ENCODE results near the gene CHST12. TPM values are rescaled to one million over a fixed set of nuclear protein-coding genes. Genes with fewer than 3 reads are reported as not detected.
"Not testable (repeated sequence)": the region's sequence is repeated elsewhere in the genome, so short reads cannot be mapped to it uniquely, and the experiment has no call there.

Gene CHST12
- total RNA-seq, 1 experiment from 2014 or later: 17.3 TPM

GRCh38 chr7:2460641-2461040, 57.2 kb downstream of the CHST12 start:
- no peak for DNase-seq (ENCODE audit: low spot score)

GRCh38 chr7:2461268-2462026, 58.0 kb downstream of the CHST12 start:
- no peak for DNase-seq (ENCODE audit: low spot score)

- no peak for DNase-seq (ENCODE audit: low spot score)
These were observed 59.3 kb downstream of the CHST12 start for GRCh38 chr7:2462731-2463130.

- no peak for DNase-seq (ENCODE audit: low spot score)
These were observed 62.5 kb downstream of the CHST12 start for GRCh38 chr7:2465928-2466327.

- no peak for DNase-seq (ENCODE audit: low spot score)
These were observed 63.3 kb downstream of the CHST12 start for GRCh38 chr7:2466675-2467074.

- DNase-seq (ENCODE audit: low spot score): no peak
These were observed 64.8 kb downstream of the CHST12 start for GRCh38 chr7:2468227-2468626.

GRCh38 chr7:2469460-2470203, 66.2 kb downstream of the CHST12 start:
- DNase-seq (ENCODE audit: low spot score): not testable (repeated sequence)

GRCh38 chr7:2470204-2471021, 67.0 kb downstream of the CHST12 start:
- no peak for DNase-seq (ENCODE audit: low spot score)

- DNase-seq (ENCODE audit: low spot score): peak; percentile 60
These were observed 67.6 kb downstream of the CHST12 start for GRCh38 chr7:2471022-2471329.

GRCh38 chr7:2471396-2471795, 68.0 kb downstream of the CHST12 start:
- DNase-seq (ENCODE audit: low spot score): peak; percentile 75

GRCh38 chr7:2472739-2473138, 69.3 kb downstream of the CHST12 start:
- DNase-seq (ENCODE audit: low spot score): no peak

GRCh38 chr7:2473496-2474180, 70.2 kb downstream of the CHST12 start:
- no peak for DNase-seq (ENCODE audit: low spot score)

GRCh38 chr7:2474224-2474623, 70.8 kb downstream of the CHST12 start:
- DNase-seq (ENCODE audit: low spot score): no peak

GRCh38 chr7:2474813-2475677, 71.6 kb downstream of the CHST12 start:
- DNase-seq (ENCODE audit: low spot score): no peak

- DNase-seq (ENCODE audit: low spot score): no peak
These were observed 72.2 kb downstream of the CHST12 start for GRCh38 chr7:2475678-2476015.

GRCh38 chr7:2476298-2476697, 72.9 kb downstream of the CHST12 start, which contains the start of gene GRIFIN:
Gene GRIFIN, minus strand, starts transcription at chr7:2476398. Its CDS starts 15 bp downstream, at chr7:2476383.
- DNase-seq (ENCODE audit: low spot score): no peak

GRCh38 chr7:2476776-2477446, 73.5 kb downstream of the CHST12 start:
- DNase-seq (ENCODE audit: low spot score): no peak

GRCh38 chr7:2477447-2478398, 74.3 kb downstream of the CHST12 start:
- peak; percentile 71 for DNase-seq (ENCODE audit: low spot score)

GRCh38 chr7:2478399-2478785, 75.0 kb downstream of the CHST12 start:
- peak; percentile 87 for DNase-seq (ENCODE audit: low spot score)
